ENCODE data around the gene DRG2. TPM values are rescaled to one million over a fixed set of nuclear protein-coding genes. Genes with fewer than 3 reads are reported as not detected.

The DRG2 gene
- total and polyA plus RNA-seq, 2 donors (not counting 1 experiment from before 2014, with no cell fraction given), result 58.7 to 67.8 TPM

DNA sequence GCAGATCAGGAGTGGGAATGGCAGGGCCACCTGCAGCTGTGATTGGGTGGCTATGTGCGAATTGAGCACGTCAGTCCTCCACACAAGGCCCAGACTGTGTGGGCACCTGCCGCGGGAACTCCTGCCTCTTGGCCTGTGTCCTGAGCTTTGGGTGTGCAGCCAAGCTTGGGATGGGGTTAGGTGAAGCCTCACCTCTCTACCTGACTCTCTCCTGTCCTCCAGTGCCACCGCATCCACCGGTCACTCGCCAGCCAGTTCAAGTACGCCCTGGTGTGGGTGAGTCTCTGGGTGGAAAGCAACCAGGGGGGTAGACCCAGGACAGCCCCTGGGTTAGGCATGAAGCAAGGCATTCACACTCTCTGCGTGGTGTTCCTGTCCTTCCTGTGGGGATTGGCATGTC, 18.5 kb downstream of the DRG2 start:
- no peak for DNase-seq
- ChIA-PET POLR2A (no interaction called here), CTCF (no interaction called here)
- Histone ChIP-seq H3K4me3 (ENCODE audit: control extremely low read depth in 1 of 5, extremely low read depth in 1 of 5, insufficient read depth in 1 of 5, low read depth in 2 of 5, low read length in 4 of 5) (no peak overlapping the region), H3K9ac (ENCODE audit: low read length) (no peak overlapping the region), H3K9me3 (ENCODE audit: control extremely low read depth in 1 of 3, control insufficient read depth in 2 of 3, insufficient read depth in 1 of 3, low read length in 2 of 3) (no peaks in the 10 kb centered on the region), H3K4me2 (replicated peaks; ENCODE audit: low read depth, low read length, poor library complexity, severe bottlenecking) (no peak overlapping the region), H4K20me1 (ENCODE audit: control insufficient read depth, insufficient read depth, low read length, poor library complexity, severe bottlenecking) (no peaks in the 10 kb centered on the region), H3K36me3 (replicated peaks in 1 of 2; ENCODE audit: control extremely low read depth in 1 of 2, control insufficient read depth in 1 of 2, extremely low read depth in 1 of 2, insufficient read depth in 2 of 2, low read length in 1 of 2) (peaks cover 0 to 13% of the 10 kb centered on the region in 2 experiments), H3K4me1 (ENCODE audit: control insufficient read depth in 2 of 2, insufficient read depth in 2 of 2, low read length in 2 of 2) (peaks cover 11 to 16% of the 10 kb centered on the region in 2 donors), H3K79me2 (ENCODE audit: control insufficient read depth, insufficient read depth, low read length) (no peaks in the 10 kb centered on the region), H3K27ac (ENCODE audit: low read length in 2 of 2) (no peak overlapping the region), H2AFZ (ENCODE audit: insufficient read depth, low read depth, low read length, poor library complexity, severe bottlenecking) (no peak overlapping the region), H3K27me3 (replicated peaks in 1 of 4; ENCODE audit: control extremely low read depth in 1 of 4, control insufficient read depth in 3 of 4, insufficient read depth in 4 of 4, low read length in 3 of 4) (no peaks in the 10 kb centered on the region)
- ATAC-seq (ENCODE audit: low read depth), result no peak
- TF ChIP-seq EZH2 (IDR thresholded peaks at IDR 0.05; ENCODE audit: borderline replicate concordance, insufficient read depth, low read depth, low read length, poor library complexity, severe bottlenecking), result no peak
- TF ChIP-seq, protein P1, sequence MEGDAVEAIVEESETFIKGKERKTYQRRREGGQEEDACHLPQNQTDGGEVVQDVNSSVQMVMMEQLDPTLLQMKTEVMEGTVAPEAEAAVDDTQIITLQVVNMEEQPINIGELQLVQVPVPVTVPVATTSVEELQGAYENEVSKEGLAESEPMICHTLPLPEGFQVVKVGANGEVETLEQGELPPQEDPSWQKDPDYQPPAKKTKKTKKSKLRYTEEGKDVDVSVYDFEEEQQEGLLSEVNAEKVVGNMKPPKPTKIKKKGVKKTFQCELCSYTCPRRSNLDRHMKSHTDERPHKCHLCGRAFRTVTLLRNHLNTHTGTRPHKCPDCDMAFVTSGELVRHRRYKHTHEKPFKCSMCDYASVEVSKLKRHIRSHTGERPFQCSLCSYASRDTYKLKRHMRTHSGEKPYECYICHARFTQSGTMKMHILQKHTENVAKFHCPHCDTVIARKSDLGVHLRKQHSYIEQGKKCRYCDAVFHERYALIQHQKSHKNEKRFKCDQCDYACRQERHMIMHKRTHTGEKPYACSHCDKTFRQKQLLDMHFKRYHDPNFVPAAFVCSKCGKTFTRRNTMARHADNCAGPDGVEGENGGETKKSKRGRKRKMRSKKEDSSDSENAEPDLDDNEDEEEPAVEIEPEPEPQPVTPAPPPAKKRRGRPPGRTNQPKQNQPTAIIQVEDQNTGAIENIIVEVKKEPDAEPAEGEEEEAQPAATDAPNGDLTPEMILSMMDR (IDR thresholded peaks at IDR 0.05), result no peak
- no peaks in the 10 kb centered on the region for H3K9me3 Mint-ChIP-seq (ENCODE audit: insufficient read depth)
- no peak overlapping the region for H3K4me3 Mint-ChIP-seq
- no peak overlapping the region for H3K27ac Mint-ChIP-seq
- intact Hi-C loops (cut with micrococcal nuclease), result no loop called here
- WGBS (ENCODE audit: insufficient coverage), result 98% methylated on average over 7 of the region's 9 CpGs
- peaks cover 17% of the 10 kb centered on the region for H3K4me1 Mint-ChIP-seq
- no peaks in the 10 kb centered on the region for H3K27me3 Mint-ChIP-seq

DNA sequence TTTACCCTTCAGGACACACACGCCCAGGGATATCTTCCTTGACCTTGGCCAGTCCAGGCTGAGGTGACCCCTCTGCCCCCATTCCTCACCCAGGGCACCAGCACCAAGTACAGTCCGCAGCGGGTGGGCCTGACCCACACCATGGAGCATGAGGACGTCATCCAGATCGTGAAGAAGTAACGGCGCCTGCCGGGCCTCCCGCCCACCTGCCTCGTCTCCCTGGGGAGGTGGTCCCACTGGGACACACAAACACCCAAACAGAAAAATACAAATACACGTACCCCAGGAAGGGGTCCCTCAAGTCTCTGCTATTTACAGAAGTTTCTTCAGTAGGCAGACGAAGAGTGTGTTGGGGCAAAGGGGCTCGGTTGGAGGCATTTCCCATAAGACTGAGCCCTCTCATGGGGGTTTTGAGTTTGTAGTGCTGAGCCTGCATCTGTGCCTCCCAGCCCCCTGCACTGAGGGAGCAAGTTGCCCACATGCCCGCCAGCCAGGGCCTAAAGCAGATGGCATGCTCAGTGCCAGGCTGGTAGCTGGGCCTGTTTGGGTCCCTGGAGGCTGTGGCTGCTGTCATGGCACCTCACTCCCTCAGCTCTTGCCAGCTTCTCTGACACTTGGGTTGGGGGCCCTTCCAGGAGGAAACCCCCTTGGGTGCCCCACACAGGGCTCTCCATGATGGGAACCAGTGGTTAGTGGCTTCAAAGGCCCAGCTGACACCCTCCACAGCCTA, 19.5 kb downstream of the DRG2 start:
- H2AFZ ChIP-seq (ENCODE audit: insufficient read depth, low read depth, low read length, poor library complexity, severe bottlenecking), result no peak overlapping the region
- no peak overlapping the region for H3K4me2 ChIP-seq (replicated peaks; ENCODE audit: low read depth, low read length, poor library complexity, severe bottlenecking)
- H3K27me3 Mint-ChIP-seq, result no peaks in the 10 kb centered on the region
- TF ChIP-seq, protein P1 (IDR thresholded peaks at IDR 0.05), result no peak
- no peak for TF ChIP-seq EZH2 (IDR thresholded peaks at IDR 0.05; ENCODE audit: borderline replicate concordance, insufficient read depth, low read depth, low read length, poor library complexity, severe bottlenecking)
- H3K27ac Mint-ChIP-seq, result no peak overlapping the region
- CTCF ChIA-PET, result no interaction called here
- no peaks in the 10 kb centered on the region for H3K79me2 ChIP-seq (ENCODE audit: control insufficient read depth, insufficient read depth, low read length)
- no peak overlapping the region for H3K4me3 ChIP-seq (ENCODE audit: control extremely low read depth in 1 of 5, extremely low read depth in 1 of 5, insufficient read depth in 1 of 5, low read depth in 2 of 5, low read length in 4 of 5)
- no peaks in the 10 kb centered on the region for H3K9me3 Mint-ChIP-seq (ENCODE audit: insufficient read depth)
- H3K4me1 Mint-ChIP-seq, result peaks cover 15% of the 10 kb centered on the region
- H3K27me3 ChIP-seq (replicated peaks in 1 of 4; ENCODE audit: control extremely low read depth in 1 of 4, control insufficient read depth in 3 of 4, insufficient read depth in 4 of 4, low read length in 3 of 4), result no peaks in the 10 kb centered on the region
- WGBS (ENCODE audit: insufficient coverage), result 74% methylated on average over 6 of the region's 14 CpGs
- no peak overlapping the region for H3K4me3 Mint-ChIP-seq
- POLR2A ChIA-PET, result no interaction called here
- H3K4me1 ChIP-seq (ENCODE audit: control insufficient read depth in 2 of 2, insufficient read depth in 2 of 2, low read length in 2 of 2), result peaks cover 11 to 16% of the 10 kb centered on the region in 2 donors
- intact Hi-C loops (cut with micrococcal nuclease), result no loop called here
- ATAC-seq (ENCODE audit: low read depth) (no peak), DNase-seq (no peak)
- no peak overlapping the region for H3K9ac ChIP-seq (ENCODE audit: low read length)
- H3K36me3 ChIP-seq (replicated peaks in 1 of 2; ENCODE audit: control extremely low read depth in 1 of 2, control insufficient read depth in 1 of 2, extremely low read depth in 1 of 2, insufficient read depth in 2 of 2, low read length in 1 of 2), result peaks cover 0 to 13% of the 10 kb centered on the region in 2 experiments
- no peak overlapping the region for H3K27ac ChIP-seq (ENCODE audit: low read length in 2 of 2)
- no peaks in the 10 kb centered on the region for H4K20me1 ChIP-seq (ENCODE audit: control insufficient read depth, insufficient read depth, low read length, poor library complexity, severe bottlenecking)
- H3K9me3 ChIP-seq (ENCODE audit: control extremely low read depth in 1 of 3, control insufficient read depth in 2 of 3, insufficient read depth in 1 of 3, low read length in 2 of 3), result no peaks in the 10 kb centered on the region

All from B cell (primary cell).